Left renal pelvis (tissue), 4 donors: ENCODE data around the gene GABARAPL2. TPM values are rescaled to one million over a fixed set of nuclear protein-coding genes. Genes with fewer than 3 reads are reported as not detected.
A peak's percentile ranks its signal among the peaks of the same experiment; 100 is the strongest.
"Not testable (repeated sequence)": the region's sequence is repeated elsewhere in the genome, so short reads cannot be mapped to it uniquely, and the experiment has no call there.

Experiments used
- DNase-seq, 4 donors: peaks; one replicate each; pipeline ENCODE4 v3.0.0-alpha.2; 2013; ENCODE audit warnings: low read depth in 4 of 4, low spot score in 3 of 4
- polyA plus RNA-seq, 4 donors: library from polyadenylated mRNA; unstranded; fragments of 120-200 nt; gene quantifications; one replicate each; pipeline ENCODE4 v1.2.1, GENCODE V29; 2013; ENCODE audit not compliant: insufficient read length in 4 of 4

GABARAPL2 gene
- polyA plus RNA-seq, 4 donors: 152 to 195 (median 184) TPM

DNA sequence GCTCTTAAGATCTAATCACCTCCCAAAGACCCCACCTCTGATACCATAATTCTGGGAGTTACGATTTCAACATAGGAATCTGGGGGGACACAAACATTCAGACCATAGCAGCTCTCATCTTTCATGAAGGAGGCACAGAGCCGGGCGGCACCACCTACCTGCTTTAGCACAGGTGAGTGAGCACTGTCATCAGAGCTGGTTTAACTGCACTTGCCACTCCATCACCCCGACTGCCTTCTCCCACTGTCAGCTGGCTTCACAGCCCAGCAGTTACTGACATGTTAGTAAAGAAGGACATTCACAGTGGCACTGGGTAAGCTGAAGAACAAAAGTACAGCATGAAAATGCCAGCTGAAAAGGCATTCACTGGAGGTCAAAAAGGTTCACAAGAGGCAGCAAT, 22.5 kb downstream of the GABARAPL2 start:
- DNase-seq: no peak

DNA sequence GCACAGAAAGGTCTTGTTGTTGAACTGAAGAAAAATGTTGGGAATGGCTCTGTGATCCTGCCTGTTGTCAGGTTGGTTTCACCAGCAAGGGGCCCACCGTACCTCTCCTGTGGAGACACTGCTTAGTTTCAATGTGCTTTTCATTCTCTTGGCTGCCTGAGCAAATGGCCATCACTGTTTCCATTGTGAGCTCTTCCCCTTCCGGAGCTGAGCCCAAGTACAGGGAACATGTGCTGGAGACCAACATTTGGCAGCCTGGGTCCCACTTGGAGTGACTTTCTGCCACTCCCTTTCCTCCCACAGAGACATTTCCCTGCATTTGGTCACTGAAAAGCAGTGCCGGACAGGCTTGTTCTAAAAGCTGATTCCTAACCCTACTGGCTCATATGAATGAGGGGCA, 23.1 kb downstream of the GABARAPL2 start:
- DNase-seq: no peak

DNA sequence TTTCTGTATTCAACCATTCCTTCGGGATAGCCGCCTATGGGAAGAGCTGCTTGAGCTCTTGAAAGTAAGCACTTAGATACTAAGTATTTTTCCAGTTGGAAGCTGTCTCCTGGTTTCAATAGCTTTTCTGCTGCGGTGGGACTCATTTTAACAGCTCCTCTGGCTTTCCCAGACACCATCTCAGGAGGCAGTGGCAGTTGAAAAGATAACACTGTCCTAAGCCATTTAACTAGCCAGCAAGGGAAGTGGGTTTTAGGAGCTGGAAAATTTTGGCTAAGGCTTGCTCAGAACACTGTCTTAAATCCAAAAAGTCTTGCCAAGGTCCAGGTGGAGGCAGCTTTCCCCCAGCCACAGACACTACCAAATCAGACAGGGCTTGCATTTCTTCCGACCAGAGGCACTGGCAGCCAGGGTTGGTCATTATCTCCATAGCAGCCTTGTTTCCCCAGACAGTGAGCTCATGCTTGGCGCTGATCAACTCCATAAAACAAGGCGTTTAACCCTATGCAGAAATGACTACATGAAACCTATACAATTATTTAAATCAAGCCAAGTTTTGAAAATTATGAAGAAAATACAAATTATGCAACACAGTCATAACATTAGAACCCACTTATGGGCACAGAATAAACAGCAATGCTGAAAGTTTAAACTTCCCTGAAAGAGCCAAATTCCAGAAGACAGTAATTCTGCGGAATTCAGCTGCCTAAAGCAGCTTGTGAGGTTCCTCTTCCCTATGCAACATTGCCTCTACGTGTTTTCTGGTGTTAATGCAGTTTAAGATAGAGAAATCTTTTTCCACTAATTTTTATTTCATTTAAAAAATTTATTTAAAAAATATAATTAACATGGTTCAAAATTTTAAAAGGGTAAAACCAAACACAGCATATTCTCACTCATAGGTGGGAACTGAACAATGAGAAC, 25.0 kb downstream of the GABARAPL2 start:
- DNase-seq: no peak

DNA sequence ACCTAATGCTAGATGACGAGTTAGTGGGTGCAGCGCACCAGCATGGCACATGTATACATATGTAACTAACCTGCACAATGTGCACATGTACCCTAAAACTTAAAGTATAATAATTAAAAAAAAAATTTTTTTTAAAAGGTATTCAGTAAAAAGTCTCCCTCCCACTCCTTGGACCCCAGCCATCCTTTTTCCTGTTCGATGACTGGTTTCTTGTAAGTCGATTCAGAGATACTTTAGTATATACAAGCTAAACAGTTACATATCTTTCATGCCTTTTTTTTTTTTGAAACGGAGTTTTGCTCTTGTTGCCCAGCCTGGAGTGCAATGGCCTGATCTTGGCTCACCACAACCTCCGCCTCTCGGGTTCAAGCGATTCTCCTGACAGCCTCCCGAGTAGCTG, 25.7 kb downstream of the GABARAPL2 start:
- DNase-seq: not testable (repeated sequence)

DNA sequence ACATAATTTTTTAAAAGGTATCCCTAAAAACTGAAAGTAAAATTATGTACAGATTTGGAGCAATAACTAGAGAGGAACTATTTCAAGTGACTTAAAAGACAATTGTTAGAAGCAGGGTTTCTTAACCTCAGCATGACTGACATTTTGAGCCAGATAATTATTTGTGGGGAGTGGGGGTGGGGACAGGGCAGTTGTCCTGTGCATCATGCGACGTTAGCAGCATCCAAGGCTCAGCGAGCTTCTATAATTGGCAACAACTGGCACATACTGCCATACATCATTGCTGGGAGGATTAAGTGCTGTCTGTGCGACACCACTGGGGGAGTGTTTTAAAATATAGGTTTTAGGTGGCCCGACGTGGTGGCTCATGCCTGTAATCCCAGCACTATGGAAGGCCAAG, 27.1 kb downstream of the GABARAPL2 start:
- no peak for DNase-seq

DNA sequence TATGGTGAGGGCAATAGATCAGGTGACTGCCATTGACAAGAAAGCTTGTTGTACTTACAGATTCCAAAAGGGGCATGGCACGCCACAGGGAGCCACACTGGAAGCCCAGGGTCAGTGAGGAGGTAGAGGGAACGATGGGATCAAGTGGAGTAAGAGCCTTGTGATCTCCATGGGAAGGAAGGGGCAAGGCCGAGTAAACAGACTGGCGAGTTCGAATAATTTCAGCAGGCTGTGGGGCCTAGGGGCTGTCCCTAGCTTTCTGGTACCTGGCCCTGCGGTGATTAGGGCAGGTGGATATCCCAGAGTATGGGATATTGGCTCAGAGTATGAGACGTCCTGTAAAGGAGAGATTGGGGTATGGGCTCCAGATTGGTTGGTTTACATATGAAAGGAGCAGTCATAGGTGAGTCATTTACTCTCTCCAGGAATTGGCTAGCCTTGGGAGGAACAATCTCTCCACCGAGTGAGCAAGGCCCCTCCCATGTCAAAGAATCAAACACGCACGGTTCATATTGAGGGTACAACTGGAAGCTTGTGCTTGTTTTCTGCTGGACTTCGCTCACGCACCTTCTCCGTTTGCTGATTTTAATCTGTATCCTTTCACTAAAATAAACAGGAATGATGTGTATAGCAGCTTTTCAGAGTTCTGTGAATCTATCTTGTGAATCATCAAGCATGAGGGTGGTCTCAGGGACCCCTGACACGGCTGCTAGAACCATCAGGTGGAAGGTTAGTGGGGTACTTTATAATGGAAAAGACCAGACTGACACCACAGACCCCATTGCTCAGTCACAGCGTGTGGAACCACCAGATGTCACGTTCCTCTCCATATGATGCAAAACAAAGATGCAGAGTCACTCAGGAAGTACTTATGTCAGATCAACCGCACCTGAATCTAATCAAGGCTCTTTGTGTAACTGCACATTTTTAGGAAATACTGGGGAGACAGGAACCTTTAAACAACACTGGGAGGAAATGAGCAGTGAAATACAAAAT, 27.9 kb downstream of the GABARAPL2 start:
- no peak for DNase-seq

DNA sequence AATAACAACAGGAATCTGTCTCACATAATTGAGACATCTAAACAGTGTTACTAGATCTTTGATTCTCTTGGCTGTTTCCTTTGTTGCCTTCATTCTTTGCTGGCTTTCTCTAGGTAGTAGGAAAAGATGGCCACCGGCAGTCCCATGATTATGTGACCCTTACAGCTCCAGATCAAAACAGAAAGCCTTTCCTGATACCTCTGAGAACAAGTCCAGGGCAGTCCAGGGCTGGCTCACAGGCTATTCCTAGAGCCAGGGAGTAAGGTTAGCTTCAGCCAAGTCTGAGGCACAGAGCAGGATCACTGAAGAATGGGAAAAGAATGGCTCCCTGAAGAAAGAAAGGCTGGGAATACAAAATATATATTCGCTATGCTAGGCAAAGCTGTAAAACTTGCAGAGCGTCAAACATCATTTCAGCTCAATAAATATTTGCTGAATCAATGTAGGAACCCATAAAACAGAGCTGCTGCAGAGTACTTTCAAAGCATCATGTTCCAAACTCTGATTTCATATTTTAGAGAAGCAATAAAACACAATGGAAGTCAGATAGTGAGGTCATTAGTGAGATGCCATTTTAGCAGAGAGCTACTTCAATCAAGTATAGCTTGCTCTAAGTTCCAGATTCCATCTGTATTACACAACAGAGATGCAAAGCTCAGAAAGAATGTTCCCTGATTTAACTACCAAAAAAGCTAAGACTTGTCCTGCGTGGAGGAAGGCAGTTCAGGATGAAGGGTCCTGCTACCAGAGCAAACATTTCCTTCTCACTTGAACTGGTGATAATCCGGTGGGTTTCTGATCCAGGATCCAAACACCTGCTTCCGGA, 33.5 kb downstream of the GABARAPL2 start:
- DNase-seq: no peak

DNA sequence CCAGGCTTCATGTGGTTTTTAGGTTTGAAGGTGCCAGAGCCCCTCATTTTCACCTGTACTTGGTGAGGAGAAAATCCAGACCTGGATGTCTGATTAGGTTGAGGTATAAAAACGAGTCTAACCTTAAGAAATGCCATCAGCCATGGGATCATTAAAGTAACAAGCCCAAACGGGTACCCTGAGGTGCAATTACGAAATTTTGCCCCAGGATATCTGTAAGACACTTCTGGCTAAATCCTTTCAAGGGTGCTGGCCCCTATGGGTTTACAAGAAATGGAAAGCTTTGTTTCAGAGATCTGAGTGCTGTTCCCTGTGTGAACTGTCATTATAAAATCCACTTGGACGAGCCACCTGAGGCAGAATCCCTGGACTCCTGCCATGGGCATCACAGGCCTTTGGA, 37.1 kb downstream of the GABARAPL2 start:
- no peak for DNase-seq

DNA sequence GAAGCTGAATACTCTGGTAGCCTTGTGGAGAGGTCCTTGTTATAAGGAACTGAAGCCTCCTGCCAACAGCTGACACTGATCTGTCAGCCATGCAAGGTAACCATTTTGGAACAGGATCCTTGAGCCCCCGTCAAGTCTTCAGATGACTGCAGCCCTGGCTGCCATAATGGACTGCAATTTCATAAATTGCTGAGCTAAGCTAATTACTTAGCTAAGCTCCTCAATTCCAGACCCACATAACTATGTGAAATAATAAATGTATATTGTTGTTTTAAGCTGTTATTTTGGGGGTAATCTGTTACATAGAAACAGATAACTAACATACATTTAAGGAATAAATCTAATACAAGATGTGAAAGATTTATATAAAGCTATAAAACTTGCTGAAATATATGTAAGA, 40.3 kb downstream of the GABARAPL2 start:
- DNase-seq: no peak

DNA sequence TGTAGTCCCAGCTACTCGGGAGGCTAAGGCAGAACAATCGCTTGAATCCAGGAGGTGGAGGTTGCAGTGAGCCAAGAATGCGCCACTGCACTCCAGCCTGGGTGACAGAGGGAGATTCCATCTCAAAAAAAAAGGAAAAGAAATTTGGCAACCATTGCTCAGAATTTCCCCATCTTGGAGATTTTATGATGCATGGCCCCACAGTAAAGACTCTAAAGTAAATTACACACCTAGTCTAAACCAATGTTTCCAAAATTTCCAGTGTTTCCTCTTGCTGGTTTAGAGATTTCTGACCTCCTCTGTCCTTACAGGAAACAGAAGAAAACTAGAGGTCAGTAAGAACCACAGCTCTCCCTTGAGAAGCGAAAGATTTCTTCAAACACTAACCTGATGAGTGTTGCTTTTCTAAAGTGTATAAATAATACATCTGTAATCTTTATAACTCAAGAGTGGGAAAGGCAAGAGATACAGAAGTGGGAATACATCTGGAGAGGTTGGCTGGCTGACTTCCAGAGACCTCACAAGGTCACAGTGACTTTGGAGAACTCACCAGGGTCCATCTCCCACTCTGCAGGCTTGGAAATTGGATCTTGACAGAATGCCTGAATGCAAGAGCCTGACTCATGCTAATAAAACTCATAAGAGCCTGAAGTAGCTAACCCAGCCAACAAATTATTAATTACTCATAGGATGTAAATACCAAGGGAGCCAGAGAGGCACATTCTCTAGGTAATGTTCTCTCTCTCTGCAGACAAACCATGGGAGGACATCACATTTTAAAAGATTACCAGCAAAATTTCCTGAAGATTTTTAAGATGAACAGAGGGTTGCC, 48.1 kb downstream of the GABARAPL2 start:
- DNase-seq: no peak

DNA sequence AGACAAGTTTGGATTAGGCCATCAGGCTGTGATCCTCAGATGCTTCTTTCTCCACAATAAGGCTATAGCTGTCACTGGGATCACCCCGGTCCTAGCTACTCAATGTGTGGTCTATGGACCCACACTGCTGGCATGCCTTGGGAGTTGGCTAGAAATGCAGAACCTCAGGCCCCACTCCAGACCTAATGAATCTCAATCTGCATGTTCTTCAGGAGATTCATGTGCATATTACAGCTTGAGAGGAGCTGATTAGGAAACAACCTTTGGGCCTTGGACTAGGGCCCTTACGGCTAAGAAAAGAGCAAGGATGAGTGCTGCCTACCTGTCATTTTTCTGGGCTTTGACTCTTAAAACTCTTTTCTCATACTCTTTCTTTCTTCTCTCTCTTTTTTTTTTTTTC, 49.4 kb downstream of the GABARAPL2 start:
- DNase-seq: no peak

DNA sequence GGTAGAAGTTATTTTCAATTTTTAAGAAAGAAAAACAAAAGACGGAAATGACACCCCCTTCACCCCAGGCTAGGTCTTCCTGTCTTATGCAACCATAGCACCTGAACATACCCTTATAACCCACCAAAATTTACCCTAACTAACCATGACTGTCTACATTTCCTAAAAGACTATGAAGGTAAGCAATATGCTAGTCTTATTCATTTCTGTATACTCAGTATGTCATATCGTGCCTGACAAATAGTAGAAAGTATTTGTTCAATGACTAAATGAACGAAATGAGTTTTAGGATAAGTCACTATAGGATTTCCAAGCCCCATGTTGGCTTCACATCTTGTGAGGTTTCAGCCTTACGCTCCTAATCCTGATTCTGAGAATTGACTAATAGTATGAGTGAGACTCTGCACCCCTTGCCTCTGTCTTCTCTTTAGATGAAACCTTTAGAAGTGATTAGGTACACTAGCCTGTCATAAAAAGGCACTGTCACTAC, 50.4 kb downstream of the GABARAPL2 start:
- DNase-seq: no peak

DNA sequence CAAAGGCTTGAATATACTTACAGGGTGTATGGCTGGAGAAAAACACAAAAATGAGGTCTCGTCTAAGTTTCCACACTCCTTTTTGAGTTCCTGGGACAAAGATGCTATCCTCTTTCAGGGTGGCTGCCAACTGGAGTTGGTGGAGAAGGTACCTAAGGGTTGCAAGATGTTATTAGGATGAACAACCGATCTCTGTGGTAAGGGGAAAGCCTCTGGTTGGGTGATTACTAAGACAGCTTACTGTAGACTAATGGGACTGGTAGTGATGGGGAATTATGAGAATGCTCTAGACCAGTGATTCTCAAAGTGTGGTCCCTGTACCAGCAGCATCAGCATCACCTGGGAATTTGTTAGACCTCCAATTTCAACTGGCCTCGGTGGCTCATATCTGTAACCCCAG, 50.9 kb downstream of the GABARAPL2 start:
- no peak for DNase-seq

DNA sequence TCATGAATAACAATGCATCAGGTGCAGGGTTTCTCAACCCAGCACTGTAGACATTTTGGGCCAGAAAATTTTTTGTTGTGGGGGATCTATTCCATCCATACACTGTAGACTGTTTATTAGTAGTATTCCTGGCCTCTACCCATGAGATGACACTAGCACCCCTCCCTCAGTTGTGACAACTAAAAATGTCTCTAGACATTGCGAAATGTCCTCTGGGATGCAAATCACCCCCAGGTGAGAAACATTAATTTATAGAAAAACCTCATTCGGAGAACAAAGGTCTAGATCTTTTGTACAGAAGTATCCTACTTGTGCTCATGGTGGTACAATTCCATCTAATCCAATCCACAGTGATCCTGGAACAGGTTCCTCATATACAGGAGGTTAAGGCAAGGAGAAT, 52.6 kb downstream of the GABARAPL2 start:
- DNase-seq: no peak

DNA sequence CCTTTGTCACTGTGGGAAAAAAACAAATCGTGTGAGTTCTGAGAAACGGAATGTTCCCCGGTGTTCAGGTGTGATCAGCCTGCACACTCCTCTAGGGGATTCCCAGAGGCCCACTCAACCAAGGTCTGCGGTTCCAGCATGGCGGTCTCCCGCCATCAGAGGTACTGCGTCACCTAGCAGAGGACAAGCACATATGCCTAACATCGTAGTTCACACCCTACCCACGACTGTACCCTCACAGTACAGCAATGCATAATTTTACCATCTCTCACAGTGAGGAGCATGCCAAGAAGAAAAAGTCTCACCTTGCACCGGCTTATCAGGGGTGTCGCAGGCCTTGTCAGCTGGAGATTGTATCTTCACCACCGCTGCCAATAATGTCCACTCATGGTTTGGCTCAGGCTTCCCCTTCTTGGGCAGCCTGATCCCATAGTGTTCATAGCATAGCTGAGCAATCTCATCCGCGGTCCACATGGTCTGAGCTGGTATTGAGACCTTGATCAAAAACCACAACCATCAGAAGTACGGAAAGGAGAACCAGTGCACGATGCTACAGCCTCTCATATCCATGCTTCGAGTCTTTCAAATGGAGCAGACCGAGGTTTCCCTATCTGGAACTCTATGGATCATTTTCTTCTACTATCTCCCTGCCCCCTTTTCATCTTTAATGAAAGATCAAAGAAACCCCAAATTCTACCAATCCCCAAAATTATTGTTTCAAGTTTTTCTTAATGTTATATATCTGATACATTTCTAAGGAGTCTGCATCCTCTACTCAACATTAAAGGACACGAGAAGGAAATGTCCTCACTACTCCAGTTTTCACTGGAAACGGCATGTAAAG, 54.4 kb downstream of the GABARAPL2 start:
- no peak for DNase-seq

DNA sequence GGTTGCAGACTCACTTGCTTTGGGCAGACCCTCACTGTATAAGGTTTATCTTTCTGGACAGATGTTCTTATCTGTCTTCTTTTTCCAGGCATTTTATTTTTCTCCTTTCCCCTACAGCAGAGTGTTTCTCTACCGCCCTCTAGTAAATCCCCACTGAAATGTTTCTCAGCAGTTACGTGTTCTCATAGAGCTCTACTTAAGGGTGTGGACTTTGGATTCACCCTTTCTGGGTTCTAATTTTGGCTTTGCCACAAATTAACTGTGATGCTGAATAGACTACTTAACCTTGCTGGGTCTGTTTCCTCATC, 54.9 kb downstream of the GABARAPL2 start:
- no peak for DNase-seq

DNA sequence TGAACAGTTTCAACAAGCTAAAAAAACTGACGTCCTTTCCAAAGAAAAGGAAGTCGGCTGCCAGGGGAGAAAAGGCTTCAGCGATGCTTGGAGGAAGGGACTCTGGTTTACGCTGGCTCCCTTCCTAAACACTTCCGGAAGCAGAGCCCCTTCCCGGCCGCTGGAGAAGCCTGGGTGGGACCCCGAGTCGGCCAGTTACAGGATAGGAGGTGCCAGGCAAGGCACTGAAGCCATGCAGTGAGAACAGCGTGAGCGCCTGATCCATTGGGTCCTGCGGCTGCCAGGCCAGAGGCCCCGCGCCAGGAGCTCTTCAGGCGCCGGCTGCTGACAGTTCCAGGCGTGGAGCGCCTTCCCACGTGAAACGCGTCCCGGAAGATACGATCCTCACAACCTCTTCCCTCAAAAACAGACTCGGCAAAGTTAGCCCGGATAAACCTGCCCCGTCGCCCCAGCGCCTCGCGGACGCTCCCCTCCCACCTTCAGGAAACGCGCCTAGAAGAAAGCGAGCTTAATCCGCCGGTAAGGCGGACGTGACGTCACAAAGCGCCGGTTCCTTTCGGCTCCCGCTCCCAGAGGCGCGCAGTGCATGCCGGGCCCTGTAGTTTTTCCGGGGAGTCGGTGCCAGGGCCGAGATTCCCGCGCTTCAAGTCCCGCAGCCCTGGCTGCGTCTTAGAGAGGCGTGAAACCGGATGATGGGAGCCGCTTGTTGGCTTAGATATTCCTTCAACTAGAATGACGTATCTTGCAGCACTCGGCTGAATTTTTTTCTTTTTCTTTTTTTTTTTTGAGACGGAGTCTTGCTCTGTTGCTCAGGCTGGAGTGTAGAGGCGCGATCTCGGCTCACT, 56.8 kb downstream of the GABARAPL2 start, which contains the start of gene ADAT1:
Gene ADAT1 (minus strand): TSS at position 521 of the 845 bp plus-strand sequence. CDS start 2,482 bp downstream, outside the sequence.
- DNase-seq: peak; percentile 91 to 98 (median 96)

DNA sequence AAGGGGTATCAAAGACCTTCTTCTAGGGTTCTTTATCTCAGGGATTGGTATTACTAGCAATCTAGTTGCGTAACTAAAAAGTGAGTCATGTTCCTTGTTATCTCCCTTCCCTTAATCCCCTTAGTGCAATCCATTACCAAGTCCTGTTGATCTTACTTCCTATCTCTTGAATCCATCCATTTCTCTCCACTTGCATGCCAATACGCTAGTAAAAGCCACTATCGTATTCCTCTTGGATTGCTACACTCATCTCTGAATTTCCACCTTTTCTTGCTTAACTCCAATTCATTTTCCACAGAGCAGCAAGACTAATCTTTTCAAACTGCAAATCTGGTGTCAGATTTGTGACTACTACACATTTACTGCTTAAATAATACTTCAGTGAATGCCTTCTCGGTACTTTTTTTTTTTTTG, 58.7 kb downstream of the GABARAPL2 start:
- no peak for DNase-seq
